NCI-H146 (cell line): ENCODE results near the gene STEEP1.
A peak's percentile ranks its signal among the peaks of the same experiment; 100 is the strongest.

Source experiments
- DNase-seq: peaks from one replicate; lab custom pipeline; 2025; lab: John Stamatoyannopoulos, UW

Gene STEEP1

DNA sequence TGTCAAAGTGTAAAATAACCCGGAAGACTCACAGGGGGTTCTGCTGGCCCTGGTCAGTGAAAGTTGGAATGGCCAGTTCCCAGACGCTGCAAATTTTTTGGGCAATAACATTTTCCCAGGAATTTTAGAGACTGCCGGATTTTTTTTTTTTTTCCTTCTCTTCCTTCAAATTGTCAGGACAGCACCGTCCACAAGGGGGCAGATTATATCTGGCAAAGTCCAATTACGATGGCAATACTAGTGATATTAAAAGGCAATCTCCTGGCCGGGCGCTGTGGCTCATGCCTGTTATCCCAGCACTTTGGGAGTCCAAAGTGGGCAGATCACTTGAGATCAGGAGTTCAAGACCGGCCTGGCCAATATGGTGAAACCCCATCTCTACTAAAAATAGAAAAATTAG is 76.5 kb downstream of the STEEP1 start:
- DNase-seq: peak; percentile 59
